Stimulated activated CD8-positive, alpha-beta memory T cell treated with anti-CD3 and anti-CD28 coated beads, Interleukin-12 subunit alpha, Interleukin-12 subunit beta, amount 100 ng/mL, for 24 hours (primary cell): Measurements from ENCODE around the gene SNN.

ENCODE experiments used
- DNase-seq: peaks from one replicate; pipeline ENCODE4 v3.0.0-alpha.2; 2020; ENCODE audit errors: extremely low read depth

SNN gene

GRCh38 chr16:11667824-11668622, at the start of gene SNN:
SNN (plus strand) TSS chr16:11668455; CDS start chr16:11676060, 7,605 bp downstream.
- peak; percentile 67 for DNase-seq

- no peak for DNase-seq
Measured at GRCh38 chr16:11619327-11619851, 48.9 kb upstream of the SNN start.

- DNase-seq, result no peak
Measured at GRCh38 chr16:11620243-11621003, 47.8 kb upstream of the SNN start.

- DNase-seq, result no peak
Measured at GRCh38 chr16:11621539-11621919, 46.7 kb upstream of the SNN start.

GRCh38 chr16:11621920-11622651, 46.2 kb upstream of the SNN start:
- no peak for DNase-seq

GRCh38 chr16:11624205-11624604, 44.0 kb upstream of the SNN start:
- no peak for DNase-seq

GRCh38 chr16:11624636-11625607, 43.3 kb upstream of the SNN start:
- DNase-seq, result no peak

- no peak for DNase-seq
Measured at GRCh38 chr16:11625769-11626168, 42.5 kb upstream of the SNN start.

GRCh38 chr16:11626657-11627291, 41.5 kb upstream of the SNN start:
- DNase-seq, result no peak

GRCh38 chr16:11627292-11627663, 41.0 kb upstream of the SNN start:
- DNase-seq, result no peak

GRCh38 chr16:11627822-11628457, 40.3 kb upstream of the SNN start:
- DNase-seq, result no peak

GRCh38 chr16:11629071-11630030, 38.9 kb upstream of the SNN start:
- DNase-seq, result no peak

- DNase-seq, result no peak
Measured at GRCh38 chr16:11630046-11630767, 38.0 kb upstream of the SNN start.

GRCh38 chr16:11630768-11631056, 37.5 kb upstream of the SNN start:
- DNase-seq, result no peak

- DNase-seq, result no peak
Measured at GRCh38 chr16:11631214-11631613, 37.0 kb upstream of the SNN start.

- DNase-seq, result no peak
Measured at GRCh38 chr16:11632455-11632939, 35.8 kb upstream of the SNN start.

- no peak for DNase-seq
Measured at GRCh38 chr16:11633113-11633512, 35.1 kb upstream of the SNN start.

GRCh38 chr16:11634312-11634711, 33.9 kb upstream of the SNN start:
- DNase-seq, result no peak
